PC-3 (cell line): ENCODE measurements around the gene LAMA2.

ENCODE experiments used
- CTCF ChIP-seq: fragments of 300-600 bp; sonication (generic); conservative IDR thresholded peaks from 2 replicates; pipeline ENCODE4 v1.5.1; 2017; ENCODE audit warnings: antibody characterized with exemption, low read depth, mild to moderate bottlenecking, low read length
- EZH2 ChIP-seq: fragments of 300-600 bp; sonication (generic); IDR thresholded peaks from one replicate; pipeline ENCODE4 v1.6.1; 2017; ENCODE audit warnings: antibody characterized with exemption, mild to moderate bottlenecking, low read length; ENCODE audit not compliant: unreplicated experiment
- EZH2phosphoT487 ChIP-seq: fragments of 300-600 bp; sonication (generic); IDR thresholded peaks from 2 replicates; pipeline ENCODE4 v1.6.1; 2018; ENCODE audit warnings: mild to moderate bottlenecking, antibody characterized with exemption, low read length, borderline replicate concordance

GRCh38 chr6:128882991-128883611 lies at the start of gene LAMA2:
- TF ChIP-seq CTCF (no peak), EZH2 (no peak), EZH2phosphoT487 (no peak)
